Measurements from ENCODE around the gene ARCN1.

The ARCN1 gene

GRCh38 chr11:118607401-118608359, 35.5 kb downstream of the ARCN1 start, which contains the start of gene PHLDB1:
PHLDB1 (plus strand) TSS chr11:118607615; CDS start chr11:118613837, 6,222 bp downstream.
- Histone ChIP-seq H3K36me3 (ENCODE audit: insufficient read depth, low read length) (no peaks in the 10 kb centered on the region), H3K79me2 (ENCODE audit: insufficient read depth, low read length) (no peaks in the 10 kb centered on the region), H3K27me3 (ENCODE audit: insufficient read depth, low read length, poor library complexity) (peaks cover 61% of the 10 kb centered on the region), H3K9ac (ENCODE audit: low read depth, low read length) (peak within 1 kb of the TSS; percentile 6; the same call in 1 of the 2 replicates), H3K27ac (ENCODE audit: low read length) (no peak within 1 kb of the TSS), H3K4me1 (ENCODE audit: insufficient read depth, low read length) (peaks cover 24% of the 10 kb centered on the region), H2AFZ (ENCODE audit: low read depth, low read length) (no peak within 1 kb of the TSS), H3K4me3 (ENCODE audit: low read depth in 1 of 2, low read length in 2 of 2) (peak within 1 kb of the TSS in 1 of 2 experiments; percentile 34; a peak in 2 of 4 replicates), H4K20me1 (ENCODE audit: insufficient read depth, low read length) (peaks cover 9% of the 10 kb centered on the region), H3K4me2 (ENCODE audit: insufficient read depth, low read length) (peak within 1 kb of the TSS; percentile 47), H3K9me3 (ENCODE audit: insufficient read depth, low read length, severe bottlenecking) (no peaks in the 10 kb centered on the region)
- DNase-seq, result peak; percentile 32
- TF ChIP-seq EZH2 (IDR thresholded peaks at IDR 0.05; ENCODE audit: borderline replicate concordance, low read depth, low read length, severe bottlenecking), result peak; percentile 83
- TF ChIP-seq, protein P1, sequence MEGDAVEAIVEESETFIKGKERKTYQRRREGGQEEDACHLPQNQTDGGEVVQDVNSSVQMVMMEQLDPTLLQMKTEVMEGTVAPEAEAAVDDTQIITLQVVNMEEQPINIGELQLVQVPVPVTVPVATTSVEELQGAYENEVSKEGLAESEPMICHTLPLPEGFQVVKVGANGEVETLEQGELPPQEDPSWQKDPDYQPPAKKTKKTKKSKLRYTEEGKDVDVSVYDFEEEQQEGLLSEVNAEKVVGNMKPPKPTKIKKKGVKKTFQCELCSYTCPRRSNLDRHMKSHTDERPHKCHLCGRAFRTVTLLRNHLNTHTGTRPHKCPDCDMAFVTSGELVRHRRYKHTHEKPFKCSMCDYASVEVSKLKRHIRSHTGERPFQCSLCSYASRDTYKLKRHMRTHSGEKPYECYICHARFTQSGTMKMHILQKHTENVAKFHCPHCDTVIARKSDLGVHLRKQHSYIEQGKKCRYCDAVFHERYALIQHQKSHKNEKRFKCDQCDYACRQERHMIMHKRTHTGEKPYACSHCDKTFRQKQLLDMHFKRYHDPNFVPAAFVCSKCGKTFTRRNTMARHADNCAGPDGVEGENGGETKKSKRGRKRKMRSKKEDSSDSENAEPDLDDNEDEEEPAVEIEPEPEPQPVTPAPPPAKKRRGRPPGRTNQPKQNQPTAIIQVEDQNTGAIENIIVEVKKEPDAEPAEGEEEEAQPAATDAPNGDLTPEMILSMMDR (IDR thresholded peaks at IDR 0.05; ENCODE audit: borderline replicate concordance, extremely low read depth, low read length, poor library complexity, severe bottlenecking), result peak; percentile 46
- peak; percentile 9; the same call in 2 of the 3 replicates for ATAC-seq (ENCODE audit: insufficient read depth, low read depth)

DNA sequence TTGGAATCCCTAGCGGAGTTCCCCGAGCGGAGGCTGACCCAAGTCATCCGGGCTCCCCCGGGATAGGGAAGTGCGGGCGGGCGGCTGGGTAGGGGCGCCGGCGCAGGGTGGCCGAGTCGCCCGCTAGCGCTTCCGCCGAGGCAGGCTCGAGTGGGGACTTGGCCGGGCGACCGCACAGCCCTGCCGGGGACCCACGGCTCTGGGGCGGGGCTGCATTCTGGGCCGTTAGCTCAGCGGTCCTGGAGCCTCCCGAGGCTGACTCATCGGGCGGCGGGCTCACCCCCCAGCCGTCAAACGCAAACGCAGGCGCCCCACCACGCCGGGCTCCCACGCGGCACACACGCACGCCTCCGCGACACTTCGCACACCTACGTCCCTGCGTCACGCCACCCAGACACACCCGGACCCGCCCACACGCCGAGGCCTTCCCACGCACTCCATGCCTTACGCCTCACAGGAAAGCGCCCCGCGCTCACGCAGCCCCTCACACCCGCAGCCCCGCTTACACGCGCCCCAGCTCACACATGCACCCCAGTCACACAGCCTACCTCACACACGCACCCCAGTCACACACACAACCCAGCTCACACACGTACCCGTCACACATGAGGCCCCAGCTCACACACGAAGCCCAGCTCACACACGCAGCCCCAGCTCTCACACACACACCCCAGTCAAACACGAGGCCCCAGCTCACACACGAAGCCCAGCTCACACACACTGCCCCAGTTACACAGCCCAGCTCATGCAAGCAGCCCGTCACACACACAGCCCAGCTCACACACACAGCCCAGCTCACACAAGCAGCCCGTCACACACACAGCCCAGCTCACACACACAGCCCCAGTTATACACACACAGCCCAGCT, 36.4 kb downstream of the ARCN1 start:
- H3K9ac ChIP-seq (ENCODE audit: low read depth, low read length), result peak overlapping the region; percentile 6; the same call in 1 of the 2 replicates
- H2AFZ ChIP-seq (ENCODE audit: low read depth, low read length), result no peak overlapping the region
- H3K4me3 ChIP-seq (ENCODE audit: low read depth in 1 of 2, low read length in 2 of 2), result peak overlapping the region in 1 of 2 experiments; percentile 34; a peak in 2 of 4 replicates
- DNase-seq (peak; percentile 30), ATAC-seq (ENCODE audit: insufficient read depth, low read depth) (peak; percentile 46)
- TF ChIP-seq EZH2 (IDR thresholded peaks at IDR 0.05; ENCODE audit: borderline replicate concordance, low read depth, low read length, severe bottlenecking), result no peak
- TF ChIP-seq, protein P1 (IDR thresholded peaks at IDR 0.05; ENCODE audit: borderline replicate concordance, extremely low read depth, low read length, poor library complexity, severe bottlenecking), result no peak
- H3K4me2 ChIP-seq (ENCODE audit: insufficient read depth, low read length), result peak overlapping the region; percentile 47
- H4K20me1 ChIP-seq (ENCODE audit: insufficient read depth, low read length), result peaks cover 9% of the 10 kb centered on the region
- peaks cover 68% of the 10 kb centered on the region for H3K27me3 ChIP-seq (ENCODE audit: insufficient read depth, low read length, poor library complexity)
- H3K36me3 ChIP-seq (ENCODE audit: insufficient read depth, low read length), result no peaks in the 10 kb centered on the region
- no peaks in the 10 kb centered on the region for H3K79me2 ChIP-seq (ENCODE audit: insufficient read depth, low read length)
- H3K27ac ChIP-seq (ENCODE audit: low read length), result no peak overlapping the region
- H3K4me1 ChIP-seq (ENCODE audit: insufficient read depth, low read length), result peaks cover 24% of the 10 kb centered on the region
- H3K9me3 ChIP-seq (ENCODE audit: insufficient read depth, low read length, severe bottlenecking), result no peaks in the 10 kb centered on the region

DNA sequence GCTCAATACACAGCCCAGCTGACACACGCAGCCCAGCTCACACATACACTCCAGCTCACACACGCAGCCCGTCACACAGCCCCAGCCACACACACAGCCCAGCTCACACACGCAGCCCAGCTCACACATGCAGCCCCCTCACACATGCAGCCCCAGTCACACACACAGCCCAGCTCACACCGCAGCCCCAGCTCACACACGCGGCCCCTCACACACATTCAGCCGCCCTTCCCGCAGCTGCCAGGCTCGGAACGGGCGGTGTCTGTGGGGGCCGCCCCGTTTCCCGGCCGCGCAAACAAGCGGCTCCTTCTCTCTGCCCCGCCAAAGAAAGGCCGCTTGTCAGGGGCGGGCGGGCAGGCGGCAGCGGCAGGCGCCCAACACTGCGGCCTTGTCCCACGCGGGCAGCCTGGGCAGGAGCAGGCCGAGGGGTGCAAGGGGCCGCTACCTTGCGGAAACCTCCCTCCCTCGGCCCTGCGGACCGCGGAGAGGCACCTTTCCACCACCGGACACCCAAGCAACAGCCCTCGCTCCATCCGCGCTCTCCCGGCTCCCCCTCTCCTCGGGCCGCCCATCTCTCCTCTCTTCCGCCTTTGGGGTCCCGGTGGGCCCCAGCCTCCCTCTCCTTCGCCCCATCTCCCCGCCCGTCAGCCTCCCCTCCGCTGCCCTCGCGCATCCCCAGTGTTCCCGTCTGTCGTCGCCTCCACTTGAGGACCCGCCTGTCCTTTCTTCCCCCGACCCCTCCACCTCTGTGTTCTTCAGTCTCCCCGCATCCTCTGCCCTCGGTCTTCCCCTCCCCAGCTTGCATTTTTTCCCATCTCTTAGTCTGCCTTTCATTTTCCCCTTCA, 37.4 kb downstream of the ARCN1 start:
- peak; percentile 29 for ATAC-seq (ENCODE audit: insufficient read depth, low read depth)
- no peak for DNase-seq
- H3K79me2 ChIP-seq (ENCODE audit: insufficient read depth, low read length), result no peaks in the 10 kb centered on the region
- H3K4me2 ChIP-seq (ENCODE audit: insufficient read depth, low read length), result no peak overlapping the region
- TF ChIP-seq, protein P1 (IDR thresholded peaks at IDR 0.05; ENCODE audit: borderline replicate concordance, extremely low read depth, low read length, poor library complexity, severe bottlenecking), result no peak
- no peak for TF ChIP-seq EZH2 (IDR thresholded peaks at IDR 0.05; ENCODE audit: borderline replicate concordance, low read depth, low read length, severe bottlenecking)
- no peaks in the 10 kb centered on the region for H3K36me3 ChIP-seq (ENCODE audit: insufficient read depth, low read length)
- H3K9ac ChIP-seq (ENCODE audit: low read depth, low read length), result no peak overlapping the region
- H4K20me1 ChIP-seq (ENCODE audit: insufficient read depth, low read length), result peaks cover 11% of the 10 kb centered on the region
- H3K27me3 ChIP-seq (ENCODE audit: insufficient read depth, low read length, poor library complexity), result peaks cover 78% of the 10 kb centered on the region
- peaks cover 24% of the 10 kb centered on the region for H3K4me1 ChIP-seq (ENCODE audit: insufficient read depth, low read length)
- H3K27ac ChIP-seq (ENCODE audit: low read length), result no peak overlapping the region
- H3K9me3 ChIP-seq (ENCODE audit: insufficient read depth, low read length, severe bottlenecking), result no peaks in the 10 kb centered on the region
- no peak overlapping the region for H3K4me3 ChIP-seq (ENCODE audit: low read depth in 1 of 2, low read length in 2 of 2)
- H2AFZ ChIP-seq (ENCODE audit: low read depth, low read length), result no peak overlapping the region

Data from DND-41 (cell line).